HL-60/S4 (cell line): ENCODE measurements around the gene NR2C2AP.
"Not testable (repeated sequence)": the region's sequence is repeated elsewhere in the genome, so short reads cannot be mapped to it uniquely, and the experiment has no call there.

Experiments
- in situ Hi-C: fragments of 300-500 bp; cut with MboI; formaldehyde crosslinking; loops from 2 replicates; pipeline ENCODE4 v1.14.3; 2022; ENCODE audit warnings: low sequenced_read_pairs

The NR2C2AP gene

DNA sequence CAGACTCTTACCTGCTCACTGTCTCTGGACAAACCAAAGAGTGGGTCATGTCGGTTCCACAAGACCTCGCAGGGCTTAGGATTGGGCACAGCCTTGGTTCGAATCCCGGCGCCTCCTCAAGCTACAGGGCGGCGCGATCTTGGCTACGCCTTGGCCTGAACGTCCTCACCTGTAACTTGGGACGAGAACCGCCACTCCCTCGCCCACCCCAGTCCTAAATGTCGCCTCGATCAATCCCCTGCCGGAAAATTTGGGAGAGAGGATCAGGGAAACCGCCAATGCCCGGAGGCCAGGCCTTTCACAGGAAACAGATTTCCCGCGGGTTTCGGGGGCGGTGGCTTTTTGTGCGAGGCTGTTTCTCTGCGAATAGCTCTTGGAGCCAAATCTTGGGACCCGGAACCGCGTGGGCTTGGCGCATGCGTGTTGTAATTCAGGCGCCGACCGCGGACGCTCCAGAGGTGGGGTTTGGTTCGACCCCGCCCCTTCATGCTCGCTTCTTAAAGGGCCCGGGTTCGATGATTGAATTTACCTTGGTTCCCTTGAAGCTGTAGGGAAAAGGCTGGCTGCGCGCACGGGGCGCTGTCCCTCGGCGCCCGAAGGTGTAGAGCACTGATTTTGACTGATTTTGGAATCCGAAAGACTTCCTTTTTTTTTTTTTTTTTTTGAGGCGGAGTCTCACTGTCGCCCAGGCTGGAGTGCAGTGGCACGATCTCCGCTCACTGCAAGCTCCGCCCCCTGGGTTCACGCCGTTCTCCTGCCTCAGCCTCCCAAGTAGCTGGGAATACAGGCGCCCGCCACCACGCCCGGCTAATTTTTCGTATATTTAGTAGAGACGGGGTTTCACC lies at the start of gene NR2C2AP:
Gene NR2C2AP, minus strand, starts transcription at position 403 of the 845 bp plus-strand sequence. Its CDS starts 354 bp downstream, at position 49.
- in situ Hi-C loops = no loop called here

DNA sequence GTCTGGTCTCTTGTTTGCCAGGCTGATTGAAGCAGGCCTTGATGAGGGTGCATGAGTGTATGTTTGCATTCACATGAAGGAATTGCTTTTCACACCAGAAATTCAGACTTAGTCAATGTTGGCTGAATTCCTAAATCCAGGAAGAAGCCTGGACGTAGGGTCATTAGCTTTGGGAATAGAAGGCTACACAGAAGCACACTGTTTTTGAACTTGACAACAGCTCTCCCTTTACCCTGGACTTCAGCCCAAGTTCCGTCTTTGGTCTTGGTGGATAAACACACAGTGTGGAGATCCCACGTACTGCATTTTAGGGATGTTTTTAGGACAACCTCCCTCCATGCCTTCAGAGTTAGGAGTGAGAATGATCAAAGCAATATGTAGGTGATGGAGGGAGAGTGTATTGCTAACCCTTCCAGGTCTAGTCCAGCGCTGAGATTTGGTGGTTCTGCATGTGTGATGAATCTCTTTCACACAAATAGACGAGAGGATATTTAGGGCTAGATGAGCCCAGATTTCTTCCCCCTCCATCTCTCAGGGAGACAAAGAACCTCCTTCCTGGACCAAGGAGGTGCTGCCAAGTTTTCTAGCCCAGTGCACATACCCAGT lies 47.1 kb upstream of the NR2C2AP start:
- in situ Hi-C loops = no loop called here

GRCh38 chr19:19240476-19240875 lies 37.3 kb upstream of the NR2C2AP start:
- in situ Hi-C loops = no loop called here

- in situ Hi-C loops = no loop called here
Measured at GRCh38 chr19:19239675-19240074, 36.5 kb upstream of the NR2C2AP start.

DNA sequence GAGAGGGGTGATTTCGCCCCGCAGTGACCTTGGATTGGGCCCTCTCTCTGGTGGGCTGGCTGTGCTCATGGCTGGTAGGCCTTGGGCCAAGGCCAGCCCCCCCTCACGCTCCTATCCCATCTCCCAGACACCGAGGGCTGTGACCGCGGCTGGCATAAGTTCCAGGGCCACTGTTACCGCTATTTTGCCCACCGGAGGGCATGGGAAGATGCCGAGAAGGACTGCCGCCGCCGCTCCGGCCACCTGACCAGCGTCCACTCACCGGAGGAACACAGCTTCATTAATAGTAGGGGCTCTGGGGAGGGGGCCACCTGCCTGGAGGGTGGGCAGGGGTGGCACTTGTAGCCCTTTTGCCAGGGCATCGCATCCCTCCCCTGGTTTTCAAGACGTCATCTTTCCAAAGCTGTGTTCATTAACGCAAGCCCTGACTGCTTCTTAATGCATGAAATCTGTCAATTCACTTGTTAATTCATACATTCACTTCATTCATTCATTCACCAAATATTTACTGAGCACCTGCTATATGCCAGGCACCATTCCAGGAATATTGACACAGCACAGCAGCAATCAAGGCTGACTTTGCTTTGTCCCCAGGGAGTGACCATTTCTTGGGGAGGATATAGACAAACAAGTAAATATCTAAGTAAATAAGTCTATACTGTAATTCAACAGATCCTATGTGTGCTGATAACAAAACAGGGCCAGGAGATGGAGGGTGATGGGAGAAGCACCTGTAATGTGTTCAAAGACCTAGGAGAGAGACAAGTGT lies 35.1 kb upstream of the NR2C2AP start:
- in situ Hi-C loops = no loop called here

- in situ Hi-C loops = no loop called here
Measured at GRCh38 chr19:19236173-19236572, 33.0 kb upstream of the NR2C2AP start.

DNA sequence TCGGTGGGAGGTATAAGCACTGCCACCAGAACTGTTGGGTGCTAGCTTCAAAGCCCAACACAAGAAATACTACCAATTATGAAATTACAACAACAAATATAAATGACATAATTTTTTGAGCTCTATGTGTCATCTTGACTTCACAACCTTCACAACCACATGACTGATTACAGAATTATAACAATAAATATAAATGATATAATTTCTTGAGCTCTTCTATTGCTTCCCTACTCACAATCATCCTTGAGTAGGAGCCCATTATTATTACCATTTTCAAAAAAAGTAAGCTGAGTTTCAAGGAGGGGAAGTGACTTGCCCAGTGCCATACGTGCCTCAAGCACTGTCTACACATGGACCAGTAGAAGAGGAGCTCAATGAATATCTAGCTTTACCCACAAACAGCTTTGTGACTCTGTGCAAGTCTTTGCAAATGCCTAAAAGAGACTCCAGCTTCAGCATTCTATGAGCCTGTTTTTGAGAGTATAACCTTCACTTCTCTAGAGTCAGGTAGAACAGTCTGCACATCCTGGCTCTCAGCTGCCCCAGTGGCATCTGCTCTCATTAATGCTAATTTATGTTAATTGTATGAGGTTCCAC lies 31.1 kb upstream of the NR2C2AP start:
- in situ Hi-C loops = no loop called here

DNA sequence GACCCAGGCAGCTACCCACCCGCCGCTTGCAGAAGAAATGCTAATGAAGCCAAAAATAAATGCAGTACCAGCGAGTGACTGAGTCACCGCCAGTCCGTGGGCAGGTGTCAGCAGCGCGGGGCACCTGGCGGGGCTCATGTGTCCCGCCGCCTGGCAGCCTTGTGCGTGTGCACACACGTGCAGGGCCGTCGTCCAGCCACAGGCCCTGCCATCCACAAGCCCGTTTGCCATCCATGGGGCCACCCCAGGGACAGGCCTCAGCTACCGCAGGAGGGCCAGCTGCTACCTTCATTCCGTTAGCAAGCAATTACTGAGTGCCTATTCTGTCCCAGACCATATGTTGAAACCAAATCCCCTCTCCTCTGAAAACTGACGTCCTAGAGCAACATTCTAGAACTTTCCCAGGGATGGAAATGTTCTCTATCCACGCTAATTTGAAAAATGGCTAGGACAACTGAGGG lies 29.1 kb upstream of the NR2C2AP start:
- in situ Hi-C loops = no loop called here

GRCh38 chr19:19230999-19231398 lies 27.8 kb upstream of the NR2C2AP start:
- in situ Hi-C loops = no loop called here

- in situ Hi-C loops = no loop called here
Measured at GRCh38 chr19:19229701-19230100, 26.5 kb upstream of the NR2C2AP start.

- in situ Hi-C loops = no loop called here
Measured at GRCh38 chr19:19227217-19227616, 24.0 kb upstream of the NR2C2AP start.

GRCh38 chr19:19226663-19227062 lies 23.4 kb upstream of the NR2C2AP start:
- in situ Hi-C loops = no loop called here

DNA sequence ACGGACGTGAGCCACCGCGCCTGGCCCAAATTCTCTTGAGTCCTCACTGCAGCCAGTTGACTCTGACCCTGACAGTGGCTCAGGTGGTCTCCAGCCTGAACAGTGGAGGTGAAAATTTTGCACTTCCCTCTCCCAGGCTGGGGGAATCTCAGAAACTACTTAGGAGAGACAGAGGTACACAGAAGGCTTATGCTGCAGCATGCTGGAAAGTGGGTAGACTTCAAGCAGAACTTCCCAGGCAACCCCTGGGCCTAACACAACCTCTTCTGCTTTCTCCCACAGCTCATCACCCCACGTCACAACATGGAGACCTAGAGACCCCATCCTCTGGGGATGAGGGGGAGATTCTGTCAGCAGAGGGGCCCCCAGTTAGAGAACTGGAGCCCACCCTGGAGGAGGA lies 23.0 kb upstream of the NR2C2AP start:
- in situ Hi-C loops = no loop called here

- in situ Hi-C loops = no loop called here
Measured at GRCh38 chr19:19224852-19225494, 21.8 kb upstream of the NR2C2AP start.

DNA sequence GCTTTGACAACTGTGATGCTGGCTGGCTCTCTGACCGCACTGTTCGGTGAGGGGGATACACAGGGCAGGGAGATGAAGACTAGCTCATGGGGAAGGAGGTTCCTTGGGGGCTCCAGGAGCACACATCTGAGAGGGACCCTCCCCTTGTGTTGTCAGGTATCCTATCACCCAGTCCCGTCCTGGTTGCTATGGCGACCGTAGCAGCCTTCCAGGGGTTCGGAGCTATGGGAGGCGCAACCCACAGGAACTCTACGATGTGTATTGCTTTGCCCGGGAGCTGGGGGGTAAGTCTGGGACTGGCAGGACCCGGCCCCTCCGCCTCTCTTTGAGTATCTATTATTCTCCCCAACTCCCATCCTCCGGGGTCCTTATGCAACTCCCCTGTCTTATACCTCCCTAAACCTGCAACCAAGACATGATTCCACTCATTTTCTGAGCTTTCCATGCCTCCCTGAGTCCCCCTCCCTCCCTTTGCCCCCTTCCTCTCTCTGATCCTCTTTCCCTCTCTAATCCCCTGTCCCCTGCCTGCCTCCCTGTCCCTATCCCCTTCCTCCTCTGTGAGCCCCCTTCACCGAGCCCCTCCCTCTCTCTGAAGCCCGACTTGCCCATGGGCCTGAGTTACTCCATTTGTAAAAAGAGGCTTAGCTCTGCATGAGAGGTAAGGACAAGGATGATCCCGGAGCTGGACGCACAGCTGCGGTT lies 21.1 kb upstream of the NR2C2AP start:
- in situ Hi-C loops = no loop called here

DNA sequence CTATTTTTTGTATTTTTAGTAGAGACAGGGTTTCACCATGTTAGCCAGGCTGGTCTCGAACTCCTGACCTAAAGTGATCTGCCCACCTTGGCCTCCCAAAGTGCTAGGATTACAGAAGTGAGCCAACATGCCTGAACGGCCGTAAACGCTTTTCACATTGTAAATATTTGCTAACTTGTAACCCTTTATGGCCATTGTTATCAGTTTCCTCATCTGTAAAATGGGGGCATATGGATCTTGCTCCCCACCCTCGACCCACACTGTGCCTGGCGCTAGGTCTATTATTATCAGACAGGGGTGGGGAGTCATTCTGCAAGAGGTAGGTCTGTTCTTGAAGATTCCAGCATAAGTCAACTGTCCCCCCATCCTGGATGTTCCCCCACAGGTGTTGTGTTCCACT lies 20.4 kb upstream of the NR2C2AP start:
- in situ Hi-C loops = no loop called here

GRCh38 chr19:19223060-19223459 lies 19.8 kb upstream of the NR2C2AP start:
- in situ Hi-C loops = no loop called here

- in situ Hi-C loops = not testable (repeated sequence)
Measured at GRCh38 chr19:19221000-19221399, 17.8 kb upstream of the NR2C2AP start.

DNA sequence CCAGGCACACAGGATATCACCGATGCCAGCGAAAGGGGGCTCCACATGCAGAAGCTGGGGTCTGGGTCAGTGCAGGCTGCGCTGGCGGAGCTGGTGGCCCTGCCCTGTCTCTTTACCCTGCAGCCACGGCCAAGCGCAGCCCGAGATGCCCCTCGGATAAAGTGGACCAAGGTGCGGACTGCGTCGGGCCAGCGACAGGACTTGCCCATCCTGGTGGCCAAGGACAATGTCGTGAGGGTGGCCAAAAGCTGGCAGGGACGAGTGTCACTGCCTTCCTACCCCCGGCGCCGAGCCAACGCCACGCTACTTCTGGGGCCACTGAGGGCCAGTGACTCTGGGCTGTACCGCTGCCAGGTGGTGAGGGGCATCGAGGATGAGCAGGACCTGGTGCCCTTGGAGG lies 15.7 kb upstream of the NR2C2AP start:
- in situ Hi-C loops = no loop called here

GRCh38 chr19:19217099-19217498 lies 13.9 kb upstream of the NR2C2AP start:
- in situ Hi-C loops = no loop called here
